C4-2B (cell line): ENCODE measurements around the gene NPTX1.

Source experiments
- H3K27ac ChIP-seq: fragments of 450-650 bp; 2 replicates; pipeline ENCODE4 v1.5.1; 2017
- ZFX ChIP-seq: fragments of 450-650 bp; IDR thresholded peaks from 2 replicates; pipeline ENCODE4 v1.6.1; 2017
- TF ChIP-seq, protein P1 (sequence below): fragments of 450-650 bp; conservative IDR thresholded peaks from 2 replicates; pipeline ENCODE4 v1.5.1; 2017; ENCODE audit warnings: mild to moderate bottlenecking

Gene NPTX1

GRCh38 chr17:80441133-80441578 lies 35.3 kb downstream of the NPTX1 start:
- no peak overlapping the region for H3K27ac ChIP-seq
- TF ChIP-seq, protein P1, sequence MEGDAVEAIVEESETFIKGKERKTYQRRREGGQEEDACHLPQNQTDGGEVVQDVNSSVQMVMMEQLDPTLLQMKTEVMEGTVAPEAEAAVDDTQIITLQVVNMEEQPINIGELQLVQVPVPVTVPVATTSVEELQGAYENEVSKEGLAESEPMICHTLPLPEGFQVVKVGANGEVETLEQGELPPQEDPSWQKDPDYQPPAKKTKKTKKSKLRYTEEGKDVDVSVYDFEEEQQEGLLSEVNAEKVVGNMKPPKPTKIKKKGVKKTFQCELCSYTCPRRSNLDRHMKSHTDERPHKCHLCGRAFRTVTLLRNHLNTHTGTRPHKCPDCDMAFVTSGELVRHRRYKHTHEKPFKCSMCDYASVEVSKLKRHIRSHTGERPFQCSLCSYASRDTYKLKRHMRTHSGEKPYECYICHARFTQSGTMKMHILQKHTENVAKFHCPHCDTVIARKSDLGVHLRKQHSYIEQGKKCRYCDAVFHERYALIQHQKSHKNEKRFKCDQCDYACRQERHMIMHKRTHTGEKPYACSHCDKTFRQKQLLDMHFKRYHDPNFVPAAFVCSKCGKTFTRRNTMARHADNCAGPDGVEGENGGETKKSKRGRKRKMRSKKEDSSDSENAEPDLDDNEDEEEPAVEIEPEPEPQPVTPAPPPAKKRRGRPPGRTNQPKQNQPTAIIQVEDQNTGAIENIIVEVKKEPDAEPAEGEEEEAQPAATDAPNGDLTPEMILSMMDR, result no peak
- TF ChIP-seq ZFX, result no peak

DNA sequence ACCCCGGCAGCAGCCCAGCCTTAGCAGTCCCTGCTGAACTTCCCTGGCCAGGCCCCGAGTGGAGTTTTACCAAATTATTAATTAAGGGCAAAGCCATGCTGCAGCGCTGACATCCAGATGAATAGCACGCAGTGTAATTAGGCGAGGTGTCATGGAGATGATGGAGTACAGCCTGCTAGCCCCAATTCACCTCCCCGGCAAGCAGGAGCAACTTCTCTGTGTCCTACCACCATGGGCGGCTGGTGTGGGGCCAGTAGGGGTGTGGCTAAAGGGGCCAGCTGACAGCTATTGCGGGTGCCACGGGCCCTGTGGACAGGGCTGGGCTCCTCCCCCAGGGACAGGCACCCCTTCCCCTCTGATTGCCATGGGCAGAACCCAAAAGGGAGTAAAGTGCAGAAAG lies 36.9 kb downstream of the NPTX1 start:
- no peak overlapping the region for H3K27ac ChIP-seq
- TF ChIP-seq, protein P1, result no peak
- TF ChIP-seq ZFX, result no peak

- H3K27ac ChIP-seq, result no peak overlapping the region
- TF ChIP-seq ZFX, result no peak
Measured at GRCh38 chr17:80438806-80439205, 37.6 kb downstream of the NPTX1 start.

GRCh38 chr17:80437532-80437931 lies 38.9 kb downstream of the NPTX1 start:
- TF ChIP-seq ZFX, result no peak
- TF ChIP-seq, protein P1, result no peak

DNA sequence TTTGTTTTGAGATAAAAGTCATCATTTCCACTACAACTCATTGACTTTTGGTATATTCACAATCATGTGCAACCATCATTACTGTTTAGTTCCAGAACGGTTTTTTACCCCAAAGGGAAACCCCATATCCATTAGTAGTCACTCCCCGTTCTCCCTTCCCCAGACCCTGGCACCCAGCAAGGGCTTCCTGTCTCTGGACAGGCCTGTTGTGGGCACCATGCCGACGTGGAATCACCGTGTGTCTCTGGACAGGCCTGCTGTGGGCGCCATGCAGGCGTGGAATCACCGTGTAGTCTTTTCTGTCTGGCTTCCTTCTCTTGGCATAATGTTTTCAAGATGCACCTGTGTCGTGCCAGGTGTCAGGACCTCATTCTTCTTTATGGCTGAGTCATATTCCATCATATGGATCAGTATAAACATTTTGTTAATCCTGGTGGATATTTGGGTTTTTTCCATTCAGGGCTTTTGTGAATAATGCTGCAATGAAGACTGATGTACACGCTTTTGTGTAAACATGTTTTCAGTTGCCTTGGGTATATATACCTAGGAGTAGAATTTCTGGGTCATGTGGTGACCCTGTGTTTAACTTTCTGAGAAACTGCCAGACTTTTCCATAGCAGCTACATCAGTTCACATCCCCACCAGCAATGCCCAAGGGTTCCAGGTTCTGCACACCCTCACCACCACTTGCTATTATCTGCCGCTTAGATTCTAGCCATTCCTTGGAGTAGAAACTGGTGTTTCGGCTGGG lies 42.3 kb downstream of the NPTX1 start:
- no peak overlapping the region for H3K27ac ChIP-seq
- TF ChIP-seq, protein P1, result no peak
- no peak for TF ChIP-seq ZFX

More at GRCh38 chr17:80437532-80437931, 38.9 kb downstream of the NPTX1 start:
- H3K27ac ChIP-seq, result no peak overlapping the region

DNA sequence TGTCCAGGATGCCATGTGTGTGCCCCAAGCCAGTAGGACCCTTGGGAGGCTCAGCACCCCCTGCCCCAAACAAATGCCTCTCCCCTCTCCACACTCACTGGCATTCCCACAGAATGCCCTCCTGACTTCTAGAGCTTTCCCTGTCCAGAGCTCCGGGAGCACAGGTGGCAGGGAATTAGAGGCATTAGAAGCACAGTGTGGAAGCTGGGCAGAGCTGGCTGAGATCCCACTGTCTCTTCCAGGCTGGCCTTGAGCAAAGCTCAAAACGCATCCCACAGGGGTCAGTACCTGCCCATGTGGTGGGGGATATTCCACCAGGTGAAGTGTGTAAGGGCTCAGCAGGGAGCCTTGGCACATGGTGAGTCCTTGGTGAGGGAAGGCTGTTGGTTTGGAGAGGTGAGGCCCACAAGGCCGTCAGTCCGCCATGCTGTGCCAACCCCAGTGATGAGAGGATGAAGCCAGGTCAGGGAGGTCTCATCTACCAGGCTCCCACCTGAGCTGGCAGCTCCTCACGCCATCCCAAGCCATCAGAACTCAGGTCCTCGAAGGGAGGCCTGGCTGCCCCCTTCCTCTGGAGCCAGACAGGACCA lies 43.4 kb downstream of the NPTX1 start:
- no peak overlapping the region for H3K27ac ChIP-seq
- no peak for TF ChIP-seq ZFX
- TF ChIP-seq, protein P1, result no peak

DNA sequence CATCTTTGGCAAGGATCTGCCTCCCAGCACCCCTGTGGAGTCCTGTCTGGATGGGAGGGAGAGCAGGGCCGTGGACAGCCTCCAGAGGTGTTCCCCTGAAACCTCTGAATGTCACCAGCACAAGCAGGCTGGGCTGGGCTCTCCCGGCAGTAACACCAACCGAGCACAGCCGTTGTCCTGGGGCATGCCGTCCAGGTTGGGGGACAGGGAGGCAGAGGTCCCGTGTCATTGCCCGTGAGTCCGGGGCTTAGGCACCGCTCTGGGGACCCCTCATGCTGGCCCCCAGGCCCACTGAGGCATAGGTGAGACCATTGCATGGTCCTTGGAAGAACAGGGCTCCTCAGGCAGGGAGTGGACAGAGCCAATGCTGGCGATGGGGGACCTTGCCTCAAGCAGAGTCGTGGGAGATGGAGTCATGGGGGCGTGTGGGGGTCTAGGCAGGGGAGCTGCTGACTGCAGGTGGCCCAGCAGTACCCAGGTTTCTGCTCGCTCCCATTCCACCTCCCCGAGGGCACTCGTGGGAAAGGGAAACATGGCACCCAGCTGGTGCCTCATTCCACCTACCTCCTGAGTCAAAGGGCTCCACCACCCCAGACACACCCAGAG lies 44.0 kb downstream of the NPTX1 start:
- H3K27ac ChIP-seq, result no peak overlapping the region
- no peak for TF ChIP-seq ZFX
- TF ChIP-seq, protein P1, result no peak
